Posterior vena cava (tissue), 2 donors: ENCODE data around the gene WDR64. TPM values are rescaled to one million over a fixed set of nuclear protein-coding genes. Genes with fewer than 3 reads are reported as not detected.
A peak's percentile ranks its signal among the peaks of the same experiment; 100 is the strongest.

ENCODE experiments used
- DNase-seq: peaks from one replicate; pipeline ENCODE4 v3.0.0-alpha.2; 2020; ENCODE audit warnings: low spot score
- intact Hi-C, 2 donors: fragments of 100-400 bp; cut with DNase I; formaldehyde crosslinking; loops; one replicate each; pipeline versions ENCODE4 v1.14.1 to v1.14.2; 2022 to 2023
- total RNA-seq, 2 donors: library from RNA; stranded (reverse); fragmentation: NEBNext Ultra II Directional; extraction: Animal tissue kit (Norgen Biotek cat#: 25700); gene quantifications; one replicate each; pipeline ENCODE4 v1.2.1, GENCODE V29; 2021
- donor health status: DM: yes; HTN: yes; CAD: no.
- donor health status: DM: yes; HTN: yes; CAD: no.

The WDR64 gene
- total RNA-seq, 2 donors from 2014 or later = not detected

- intact Hi-C loops = no loop called here
- no peak for DNase-seq
Measured at GRCh38 chr1:241630005-241630404, 22.1 kb upstream of the WDR64 start.

GRCh38 chr1:241630476-241630875, 21.6 kb upstream of the WDR64 start:
- intact Hi-C loops = no loop called here
- no peak for DNase-seq

GRCh38 chr1:241630899-241631298, 21.2 kb upstream of the WDR64 start:
- intact Hi-C loops = no loop called here

GRCh38 chr1:241631674-241632073, 20.4 kb upstream of the WDR64 start:
- intact Hi-C loops = no loop called here
- DNase-seq = no peak

More at GRCh38 chr1:241630899-241631298, 21.2 kb upstream of the WDR64 start:
- no peak for DNase-seq

GRCh38 chr1:241632987-241633386, 19.1 kb upstream of the WDR64 start:
- intact Hi-C loops = no loop called here
- DNase-seq = no peak

- intact Hi-C loops = no loop called here
- no peak for DNase-seq
Measured at GRCh38 chr1:241635556-241636152, 16.4 kb upstream of the WDR64 start.

- no peak for DNase-seq
- intact Hi-C loops = no loop called here
Measured at GRCh38 chr1:241636291-241636690, 15.8 kb upstream of the WDR64 start.

GRCh38 chr1:241637046-241637590, 15.0 kb upstream of the WDR64 start:
- DNase-seq = no peak
- intact Hi-C loops = no loop called here

- intact Hi-C loops = no loop called here
- DNase-seq = no peak
Measured at GRCh38 chr1:241637604-241638003, 14.5 kb upstream of the WDR64 start.

GRCh38 chr1:241638099-241638682, 13.9 kb upstream of the WDR64 start:
- intact Hi-C loops = no loop called here
- DNase-seq = no peak

- intact Hi-C loops = no loop called here
Measured at GRCh38 chr1:241638909-241639622, 13.0 kb upstream of the WDR64 start.

GRCh38 chr1:241639623-241640148, 12.4 kb upstream of the WDR64 start:
- intact Hi-C loops = no loop called here
- DNase-seq = peak; percentile 83

More at GRCh38 chr1:241638909-241639622, 13.0 kb upstream of the WDR64 start:
- no peak for DNase-seq

GRCh38 chr1:241640149-241640866, 11.8 kb upstream of the WDR64 start, which contains the start of the genes CHML and OPN3:
Gene CHML (minus strand): TSS chr1:241640369. CDS start chr1:241635766, 4,603 bp downstream.
Gene OPN3 (minus strand): TSS chr1:241640369. CDS start chr1:241640254, 115 bp downstream.
- intact Hi-C loops = no loop called here

GRCh38 chr1:241640867-241641622, 11.0 kb upstream of the WDR64 start:
- no peak for DNase-seq

More at GRCh38 chr1:241640149-241640866, 11.8 kb upstream of the WDR64 start, which contains the start of the genes CHML and OPN3:
- peak; percentile 97 for DNase-seq

GRCh38 chr1:241641773-241642592, 10.1 kb upstream of the WDR64 start:
- intact Hi-C loops = no loop called here
- no peak for DNase-seq

More at GRCh38 chr1:241640867-241641622, 11.0 kb upstream of the WDR64 start:
- intact Hi-C loops = no loop called here

GRCh38 chr1:241642593-241642944, 9.5 kb upstream of the WDR64 start:
- intact Hi-C loops = no loop called here
- no peak for DNase-seq

GRCh38 chr1:241644259-241644658, 7.8 kb upstream of the WDR64 start:
- intact Hi-C loops = no loop called here
- DNase-seq = no peak

GRCh38 chr1:241645199-241645598, 6.9 kb upstream of the WDR64 start:
- intact Hi-C loops = no loop called here
- DNase-seq = no peak
